ENCODE measurements around the gene IFI16. TPM values are rescaled to one million over a fixed set of nuclear protein-coding genes. Genes with fewer than 3 reads are reported as not detected.

The IFI16 gene
- total RNA-seq, 1 experiment from 2014 or later, result 2.9 TPM

- no peaks in the 10 kb centered on the region for H3K23me2 ChIP-seq (ENCODE audit: insufficient read length, low read depth, low read length, poor library complexity, severe bottlenecking)
- H3T11ph ChIP-seq (ENCODE audit: low read length), result no peak overlapping the region
- no peak overlapping the region for H4K91ac ChIP-seq (ENCODE audit: insufficient read length, low read depth, low read length)
- H2BK120ac ChIP-seq (ENCODE audit: low read depth, low read length, poor library complexity, severe bottlenecking), result no peak overlapping the region
- H3K27me3 ChIP-seq (ENCODE audit: insufficient read depth, low read length), result no peaks in the 10 kb centered on the region
- H2BK20ac ChIP-seq (ENCODE audit: low read depth, low read length, poor library complexity, severe bottlenecking), result no peak overlapping the region
- no peaks in the 10 kb centered on the region for H3K9me3 ChIP-seq (ENCODE audit: control insufficient read depth, low read depth, low read length)
- H4K20me1 ChIP-seq (ENCODE audit: control insufficient read depth, insufficient read depth, insufficient read length), result no peaks in the 10 kb centered on the region
- TF ChIP-seq CTCF (conservative IDR thresholded peaks at IDR 0.05), result no peak
- Mint-ChIP-seq H3K27ac (no peak overlapping the region), H3K36me3 (ENCODE audit: insufficient read depth in 1 of 3, low read depth in 3 of 3) (peaks cover 0 to 2% (median 0%) of the 10 kb centered on the region in 3 experiments; a peak in 2 of 7 replicates), H3K9me3 (no peaks in the 10 kb centered on the region), H3K27me3 (ENCODE audit: low read depth) (no peaks in the 10 kb centered on the region), H3K4me3 (no peak overlapping the region), H3K4me1 (peaks cover 8 to 12% of the 10 kb centered on the region in 2 experiments)
- no peak overlapping the region for H3K18ac ChIP-seq (ENCODE audit: insufficient read length, low read depth, low read length)
- H3K4me1 ChIP-seq (ENCODE audit: insufficient read depth, low read length), result no peaks in the 10 kb centered on the region
- no peak overlapping the region for H2BK12ac ChIP-seq (ENCODE audit: insufficient read length, low read depth, low read length)
- no peak overlapping the region for H4K8ac ChIP-seq (replicated peaks; ENCODE audit: insufficient read length, low read depth, low read length)
- no peak overlapping the region for H3K27ac ChIP-seq (ENCODE audit: insufficient read length, low read depth, low read length)
- H3K4me2 ChIP-seq (ENCODE audit: insufficient read depth, insufficient read length, low read length), result no peak overlapping the region
- no peak overlapping the region for H2BK5ac ChIP-seq (ENCODE audit: insufficient read length, low read length)
- H3K79me1 ChIP-seq (ENCODE audit: insufficient read depth, low read depth, low read length, poor library complexity, severe bottlenecking), result no peaks in the 10 kb centered on the region
- WGBS (ENCODE audit: extremely low coverage, insufficient read length, low lambda C conversion rate), result 100% methylated on average over 1 of the region's 2 CpGs
- no peak overlapping the region for H3K9ac ChIP-seq (ENCODE audit: extremely low read depth, insufficient read length, low read length)
- no peak overlapping the region for H3K14ac ChIP-seq (ENCODE audit: insufficient read depth, low read length)
- H3K79me2 ChIP-seq (ENCODE audit: insufficient read depth, low read length), result no peaks in the 10 kb centered on the region
- no peak overlapping the region for H3K4ac ChIP-seq (ENCODE audit: low read depth, low read length)
- no peak overlapping the region for H2BK15ac ChIP-seq (ENCODE audit: low read depth, low read length)
- H2AK5ac ChIP-seq (ENCODE audit: insufficient read length, low read length), result no peak overlapping the region
- H3K56ac ChIP-seq (ENCODE audit: insufficient read length, low read depth, low read length), result no peak overlapping the region
- no peak overlapping the region for H4K5ac ChIP-seq (ENCODE audit: insufficient read length, low read depth, low read length)
- no peak for DNase-seq
- H2AFZ ChIP-seq (ENCODE audit: low read length), result no peak overlapping the region
- H3K23ac ChIP-seq (ENCODE audit: insufficient read length, low read depth, low read length), result no peak overlapping the region
Observed at GRCh38 chr1:159051436-159051835, 41.7 kb downstream of the IFI16 start.
